ENCODE measurements around the gene UNC5A. TPM values are rescaled to one million over a fixed set of nuclear protein-coding genes. Genes with fewer than 3 reads are reported as not detected.

Gene UNC5A
- total and polyA plus RNA-seq, 7 donors = 0.03 to 0.25 (median 0.10) TPM; not detected in 4

- H3K4me3 ChIP-seq = no peak overlapping the region
- no peak for TF ChIP-seq CTCF (IDR thresholded peaks at IDR 0.05)
- H3K27me3 ChIP-seq (ENCODE audit: insufficient read depth in 3 of 3, low read length in 2 of 3) = peaks cover 0 to 9% (median 0%) of the 10 kb centered on the region in 3 donors
- ATAC-seq (no peak), DNase-seq (no peak)
- WGBS, 3 donors = 21 to 29% (median 26%) methylated on average over 6 of the region's 6 CpGs
- H3K36me3 ChIP-seq (ENCODE audit: insufficient read depth in 1 of 2, low read depth in 1 of 2) = no peaks in the 10 kb centered on the region
- intact Hi-C loops (cut with DNase I) = no loop called here
- H3K4me1 ChIP-seq = no peaks in the 10 kb centered on the region
- no peak overlapping the region for H3K27ac ChIP-seq
- H3K9me3 ChIP-seq = no peaks in the 10 kb centered on the region
Measured at GRCh38 chr5:176882567-176882903, 72.2 kb downstream of the UNC5A start.

GRCh38 chr5:176883700-176884570 is 73.6 kb downstream of the UNC5A start:
- intact Hi-C loops (cut with DNase I) = no loop called here
- 82 to 86% (median 83%) methylated on average over 17 of the region's 17 CpGs for WGBS, 3 donors
- Histone ChIP-seq H3K27me3 (ENCODE audit: insufficient read depth in 3 of 3, low read length in 2 of 3) (no peaks in the 10 kb centered on the region), H3K9me3 (no peaks in the 10 kb centered on the region), H3K36me3 (ENCODE audit: insufficient read depth in 1 of 2, low read depth in 1 of 2) (no peaks in the 10 kb centered on the region), H3K4me1 (no peaks in the 10 kb centered on the region), H3K27ac (no peak overlapping the region), H3K4me3 (no peak overlapping the region)
- no peak for TF ChIP-seq CTCF (IDR thresholded peaks at IDR 0.05)
- ATAC-seq (no peak), DNase-seq (no peak)

- intact Hi-C loops (cut with DNase I) = no loop called here
- H3K36me3 ChIP-seq (ENCODE audit: insufficient read depth in 1 of 2, low read depth in 1 of 2) = no peaks in the 10 kb centered on the region
- no peaks in the 10 kb centered on the region for H3K27me3 ChIP-seq (ENCODE audit: insufficient read depth in 3 of 3, low read length in 2 of 3)
- WGBS, 3 donors = 46 to 60% (median 51%) methylated on average over 4 of the region's 4 CpGs
- no peak for ATAC-seq
- no peaks in the 10 kb centered on the region for H3K4me1 ChIP-seq
- no peak overlapping the region for H3K4me3 ChIP-seq
- H3K27ac ChIP-seq = no peak overlapping the region
- TF ChIP-seq CTCF (IDR thresholded peaks at IDR 0.05) = no peak
- no peaks in the 10 kb centered on the region for H3K9me3 ChIP-seq
- no peak for DNase-seq
Measured at GRCh38 chr5:176884571-176884890, 74.2 kb downstream of the UNC5A start.

- no peaks in the 10 kb centered on the region for H3K9me3 ChIP-seq
- H3K4me3 ChIP-seq = no peak overlapping the region
- ATAC-seq (no peak), DNase-seq (no peak)
- WGBS, 3 donors = 90 to 92% (median 92%) methylated on average over 13 of the region's 13 CpGs
- no peaks in the 10 kb centered on the region for H3K36me3 ChIP-seq (ENCODE audit: insufficient read depth in 1 of 2, low read depth in 1 of 2)
- TF ChIP-seq CTCF (IDR thresholded peaks at IDR 0.05) = no peak
- no peaks in the 10 kb centered on the region for H3K4me1 ChIP-seq
- no peak overlapping the region for H3K27ac ChIP-seq
- H3K27me3 ChIP-seq (ENCODE audit: insufficient read depth in 3 of 3, low read length in 2 of 3) = no peaks in the 10 kb centered on the region
- intact Hi-C loops (cut with DNase I) = no loop called here
Measured at GRCh38 chr5:176886336-176887251, 76.2 kb downstream of the UNC5A start.
